ENCODE data around the gene CIDEB. TPM values are rescaled to one million over a fixed set of nuclear protein-coding genes. Genes with fewer than 3 reads are reported as not detected.
A peak's percentile ranks its signal among the peaks of the same experiment; 100 is the strongest.

CIDEB gene
- total and polyA plus RNA-seq, 2 of the 13 experiments (the other 11 are each of a cell fraction or from before 2014, with no cell fraction given) = 35.8 to 110 TPM

- TF ChIP-seq ZNF678 (CRISPR knock-in tag; IDR thresholded peaks at IDR 0.05) (peak; percentile 94; the same call in 1 of the 2 replicates), ZNF546 (CRISPR knock-in tag; conservative IDR thresholded peaks at IDR 0.05) (peak; percentile 100), USF2 (IDR thresholded peaks at IDR 0.05; ENCODE audit: low read depth, low read length) (0 out of 2 replicates have a peak, but pooled peaks have one; percentile 2), USF2 (CRISPR knock-in tag; IDR thresholded peaks at IDR 0.05; ENCODE audit: borderline replicate concordance) (peak; percentile 36; the same call in 1 of the 2 replicates), ARID4A (CRISPR knock-in tag; IDR thresholded peaks at IDR 0.05; ENCODE audit: borderline replicate concordance) (peak; percentile 100), ASH2L (IDR thresholded peaks at IDR 0.05; ENCODE audit: insufficient read length, low read depth, low read length) (peak; percentile 99), ZNF567 (CRISPR knock-in tag; IDR thresholded peaks at IDR 0.05; ENCODE audit: borderline replicate concordance) (peak; percentile 99), RBAK (CRISPR knock-in tag; IDR thresholded peaks at IDR 0.05) (peak; percentile 77), HNF1B (CRISPR knock-in tag; IDR thresholded peaks at IDR 0.05) (peak; percentile 94), ZNF766 (CRISPR knock-in tag; IDR thresholded peaks at IDR 0.05; ENCODE audit: borderline replicate concordance) (peak; percentile 99), ZGPAT (CRISPR knock-in tag; IDR thresholded peaks at IDR 0.05) (peak; percentile 100), ZNF772 (CRISPR knock-in tag; IDR thresholded peaks at IDR 0.05) (peak; percentile 98), NR3C1 (CRISPR knock-in tag; IDR thresholded peaks at IDR 0.05) (peak; percentile 77; the same call in 1 of the 2 replicates), ZNF20 (CRISPR knock-in tag; IDR thresholded peaks at IDR 0.05) (peak; percentile 98), ZMAT5 (CRISPR knock-in tag; IDR thresholded peaks at IDR 0.05; ENCODE audit: borderline replicate concordance, low read depth) (no peak; the same call in 1 of the 2 replicates), ZNF224 (CRISPR knock-in tag; IDR thresholded peaks at IDR 0.05) (peak; percentile 99), SIN3A (IDR thresholded peaks at IDR 0.05; ENCODE audit: borderline replicate concordance, low read depth, low read length) (peak; percentile 97), RORA (CRISPR knock-in tag; IDR thresholded peaks at IDR 0.05) (no peak; the same call in 1 of the 2 replicates)
Observed at GRCh38 chr14:24271134-24271833, 36.5 kb downstream of the CIDEB start, which contains the start of gene RABGGTA (continued).

Measured in HepG2 (cell line).